H9 (cell line): ENCODE results near the gene PIP4K2B. TPM values are rescaled to one million over a fixed set of nuclear protein-coding genes. Genes with fewer than 3 reads are reported as not detected.

ENCODE experiments used
- DNase-seq: peaks from one replicate; pipeline ENCODE4 v3.0.0-alpha.2; 2017
- H2AFZ ChIP-seq: one replicate; pipeline ENCODE4 v1.6.1; 2013; ENCODE audit warnings: mild to moderate bottlenecking, low read length, control low read depth, moderate library complexity
- H2AK5ac ChIP-seq: 2 replicates; pipeline ENCODE4 v1.6.1; 2013; ENCODE audit warnings: low read length, control low read depth, mixed read lengths; ENCODE audit not compliant: insufficient read length
- H2BK120ac ChIP-seq: one replicate; pipeline ENCODE4 v1.6.1; 2013; ENCODE audit warnings: low read depth, mild to moderate bottlenecking, low read length, control low read depth, inconsistent platforms; ENCODE audit not compliant: poor library complexity, severe bottlenecking
- H2BK12ac ChIP-seq: 2 replicates; pipeline ENCODE4 v1.6.1; 2013; ENCODE audit warnings: low read length, control low read depth, mixed read lengths, low read depth; ENCODE audit not compliant: insufficient read length
- H2BK15ac ChIP-seq: 2 replicates; pipeline ENCODE4 v1.6.1; 2013; ENCODE audit warnings: low read depth, low read length, control low read depth
- H2BK20ac ChIP-seq: one replicate; pipeline ENCODE4 v1.6.1; 2013; ENCODE audit warnings: low read depth, mild to moderate bottlenecking, low read length, control low read depth, inconsistent platforms; ENCODE audit not compliant: poor library complexity, severe bottlenecking
- H2BK5ac ChIP-seq: 2 replicates; pipeline ENCODE4 v1.6.1; 2013; ENCODE audit warnings: low read length, control low read depth, mixed read lengths; ENCODE audit not compliant: insufficient read length
- H3K14ac ChIP-seq: 2 replicates; pipeline ENCODE4 v1.6.1; 2013; ENCODE audit warnings: low read length, control low read depth; ENCODE audit not compliant: insufficient read depth
- H3K18ac ChIP-seq: 2 replicates; pipeline ENCODE4 v1.6.1; 2013; ENCODE audit warnings: low read depth, mild to moderate bottlenecking, mixed read lengths, low read length, control low read depth; ENCODE audit not compliant: insufficient read length
- H3K23ac ChIP-seq: 2 replicates; pipeline ENCODE4 v1.6.1; 2013; ENCODE audit warnings: low read length, control low read depth, mixed read lengths, low read depth; ENCODE audit not compliant: insufficient read length
- H3K23me2 ChIP-seq: 2 replicates; pipeline ENCODE4 v1.6.1; 2013; ENCODE audit warnings: low read depth, mild to moderate bottlenecking, mixed read lengths, low read length, control low read depth; ENCODE audit not compliant: insufficient read length, poor library complexity, severe bottlenecking
- H3K27ac ChIP-seq: 2 replicates; pipeline ENCODE4 v1.5.1; 2013; ENCODE audit warnings: low read length, control low read depth, mixed read lengths, low read depth; ENCODE audit not compliant: insufficient read length
- H3K27me3 ChIP-seq: 2 replicates; pipeline ENCODE4 v1.6.1; 2013; ENCODE audit warnings: low read length, control low read depth, inconsistent platforms; ENCODE audit not compliant: insufficient read depth
- H3K4ac ChIP-seq: 2 replicates; pipeline ENCODE4 v1.6.1; 2013; ENCODE audit warnings: low read depth, mild to moderate bottlenecking, control low read depth, inconsistent platforms, low read length, moderate library complexity
- H3K4me1 ChIP-seq: 2 replicates; pipeline ENCODE4 v1.6.1; 2013; ENCODE audit warnings: low read length, control low read depth, inconsistent platforms; ENCODE audit not compliant: insufficient read depth
- H3K4me2 ChIP-seq: 2 replicates; pipeline ENCODE4 v1.6.1; 2013; ENCODE audit warnings: low read length, control low read depth, mixed read lengths; ENCODE audit not compliant: insufficient read length, insufficient read depth
- H3K56ac ChIP-seq: 2 replicates; pipeline ENCODE4 v1.6.1; 2013; ENCODE audit warnings: low read depth, mild to moderate bottlenecking, mixed read lengths, low read length, control low read depth; ENCODE audit not compliant: insufficient read length
- H3K79me1 ChIP-seq: 2 replicates; pipeline ENCODE4 v1.6.1; 2013; ENCODE audit warnings: low read depth, mild to moderate bottlenecking, moderate library complexity, low read length, control low read depth, inconsistent platforms; ENCODE audit not compliant: insufficient read depth, poor library complexity, severe bottlenecking
- H3K79me2 ChIP-seq: 2 replicates; pipeline ENCODE4 v1.6.1; 2013; ENCODE audit warnings: low read length, control low read depth, inconsistent platforms; ENCODE audit not compliant: insufficient read depth
- H3K9ac ChIP-seq: 2 replicates; pipeline ENCODE4 v1.6.1; 2013; ENCODE audit warnings: low read length, control low read depth, mixed read lengths; ENCODE audit not compliant: insufficient read length; ENCODE audit errors: extremely low read depth
- H3K9me3 ChIP-seq: one replicate; pipeline ENCODE4 v1.6.1; 2013; ENCODE audit warnings: low read depth, low read length, inconsistent platforms; ENCODE audit not compliant: control insufficient read depth
- H3T11ph ChIP-seq: one replicate; pipeline ENCODE4 v1.6.1; 2013; ENCODE audit warnings: mild to moderate bottlenecking, low read length, control low read depth, inconsistent platforms
- H4K20me1 ChIP-seq: one replicate; pipeline ENCODE4 v1.6.1; 2013; ENCODE audit not compliant: control insufficient read depth, insufficient read length, insufficient read depth
- H4K5ac ChIP-seq: 2 replicates; pipeline ENCODE4 v1.6.1; 2013; ENCODE audit warnings: low read depth, mild to moderate bottlenecking, mixed read lengths, low read length, control low read depth; ENCODE audit not compliant: insufficient read length
- H4K8ac ChIP-seq: replicated peaks from 2 replicates; pipeline ENCODE4 v1.6.1; 2013; ENCODE audit warnings: low read length, control low read depth, mixed read lengths, low read depth; ENCODE audit not compliant: insufficient read length
- H4K91ac ChIP-seq: 2 replicates; pipeline ENCODE4 v1.6.1; 2013; ENCODE audit warnings: low read depth, mild to moderate bottlenecking, moderate library complexity, mixed read lengths, low read length, control low read depth; ENCODE audit not compliant: insufficient read length
- H3K27ac Mint-ChIP-seq, 3 experiments: 2 replicates in 2 of 3; 3 replicates in 1 of 3; pipeline ENCODE4 v1.8.0; 2020 to 2021; ENCODE audit warnings: mixed read lengths in 3 of 3, mild to moderate bottlenecking in 1 of 3, moderate library complexity in 1 of 3
- H3K27me3 Mint-ChIP-seq: 2 replicates; pipeline ENCODE4 v1.8.0; 2021; ENCODE audit warnings: low read depth, mild to moderate bottlenecking, moderate library complexity, mixed read lengths
- H3K36me3 Mint-ChIP-seq, 3 experiments: 2 replicates in 2 of 3; 3 replicates in 1 of 3; pipeline ENCODE4 v1.8.0; 2020 to 2021; ENCODE audit warnings: low read depth in 3 of 3, mixed read lengths in 3 of 3; ENCODE audit not compliant: insufficient read depth in 1 of 3
- H3K4me1 Mint-ChIP-seq, 2 experiments: 2 replicates each; pipeline ENCODE4 v1.8.0; 2020; ENCODE audit warnings: mixed read lengths in 2 of 2
- H3K4me3 Mint-ChIP-seq, 2 experiments: 2 replicates in 1 of 2; 3 replicates in 1 of 2; pipeline ENCODE4 v1.8.0; 2020 to 2021; ENCODE audit warnings: mild to moderate bottlenecking in 2 of 2, mixed read lengths in 2 of 2, moderate library complexity in 1 of 2
- H3K9me3 Mint-ChIP-seq, 2 experiments: 2 replicates in 1 of 2; 3 replicates in 1 of 2; pipeline ENCODE4 v1.8.0; 2020; ENCODE audit warnings: mild to moderate bottlenecking in 2 of 2, mixed read lengths in 2 of 2, moderate library complexity in 1 of 2
- WGBS: extraction: QIAGEN DNeasy Blood & Tissue Kit; methylation state at CpG from one replicate; pipeline ENCODE4 v1.1.7; 2013; ENCODE audit warnings: missing lambda C conversion rate, low lambda C conversion rate, mixed read lengths; ENCODE audit not compliant: insufficient read length; ENCODE audit errors: extremely low coverage; 5-methylcytosine and 5-hydroxymethylcytosine counted together
- total RNA-seq: library from RNA; stranded (reverse); gene quantifications from 2 replicates; pipeline ENCODE4 v1.2.1, GENCODE V29; 2021
- TF ChIP-seq, protein P1 (sequence below): fragments of 200-600 bp; sonication (generic); conservative IDR thresholded peaks from 3 replicates; pipeline ENCODE4 v1.8.0; 2021; ENCODE audit warnings: antibody characterized with exemption, mild to moderate bottlenecking

Gene PIP4K2B
- total RNA-seq, 1 experiment from 2014 or later = 61.9 TPM

DNA sequence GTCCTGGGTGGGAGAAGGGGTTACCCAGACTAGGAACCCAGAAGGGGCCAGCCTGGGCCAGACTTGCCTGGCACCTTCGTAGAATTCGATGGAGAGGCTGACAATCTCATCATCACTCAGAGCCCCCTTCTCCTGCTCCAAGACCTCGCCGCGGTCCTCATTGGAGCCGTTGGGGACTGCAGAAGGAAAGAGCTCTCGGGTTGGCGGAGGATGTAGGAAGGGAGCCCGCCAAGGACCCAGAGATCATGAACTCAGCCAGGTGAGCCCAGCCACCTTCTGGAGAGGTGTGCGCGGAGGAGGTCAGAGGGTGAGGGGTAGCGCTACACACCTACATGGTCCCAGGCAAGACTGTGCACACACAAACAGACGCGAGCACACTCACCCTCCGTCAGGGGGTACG, 60.7 kb downstream of the PIP4K2B start:
- DNase-seq = no peak
- TF ChIP-seq, protein P1, sequence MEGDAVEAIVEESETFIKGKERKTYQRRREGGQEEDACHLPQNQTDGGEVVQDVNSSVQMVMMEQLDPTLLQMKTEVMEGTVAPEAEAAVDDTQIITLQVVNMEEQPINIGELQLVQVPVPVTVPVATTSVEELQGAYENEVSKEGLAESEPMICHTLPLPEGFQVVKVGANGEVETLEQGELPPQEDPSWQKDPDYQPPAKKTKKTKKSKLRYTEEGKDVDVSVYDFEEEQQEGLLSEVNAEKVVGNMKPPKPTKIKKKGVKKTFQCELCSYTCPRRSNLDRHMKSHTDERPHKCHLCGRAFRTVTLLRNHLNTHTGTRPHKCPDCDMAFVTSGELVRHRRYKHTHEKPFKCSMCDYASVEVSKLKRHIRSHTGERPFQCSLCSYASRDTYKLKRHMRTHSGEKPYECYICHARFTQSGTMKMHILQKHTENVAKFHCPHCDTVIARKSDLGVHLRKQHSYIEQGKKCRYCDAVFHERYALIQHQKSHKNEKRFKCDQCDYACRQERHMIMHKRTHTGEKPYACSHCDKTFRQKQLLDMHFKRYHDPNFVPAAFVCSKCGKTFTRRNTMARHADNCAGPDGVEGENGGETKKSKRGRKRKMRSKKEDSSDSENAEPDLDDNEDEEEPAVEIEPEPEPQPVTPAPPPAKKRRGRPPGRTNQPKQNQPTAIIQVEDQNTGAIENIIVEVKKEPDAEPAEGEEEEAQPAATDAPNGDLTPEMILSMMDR = no peak
- H3K27me3 Mint-ChIP-seq = no peaks in the 10 kb centered on the region; the same call in 1 of the 2 replicates

More for the DNA sequence above, 60.7 kb downstream of the PIP4K2B start:
- Histone ChIP-seq H4K20me1 (no peaks in the 10 kb centered on the region), H2BK120ac (no peak overlapping the region), H2BK20ac (no peak overlapping the region), H2BK5ac (no peak overlapping the region), H3K23me2 (peaks cover 4% of the 10 kb centered on the region), H3K23ac (no peak overlapping the region), H4K5ac (no peak overlapping the region), H2BK15ac (no peak overlapping the region), H3K56ac (no peak overlapping the region), H3K18ac (no peak overlapping the region), H3K27me3 (no peaks in the 10 kb centered on the region), H2AK5ac (no peak overlapping the region), H3K9ac (no peak overlapping the region), H2BK12ac (no peak overlapping the region), H3K79me1 (peaks cover 13% of the 10 kb centered on the region), H3K79me2 (peaks cover 33% of the 10 kb centered on the region; the same call in 1 of the 2 replicates), H4K91ac (no peak overlapping the region), H3K4me1 (no peaks in the 10 kb centered on the region; the same call in 1 of the 2 replicates), H3K14ac (no peak overlapping the region), H3T11ph (no peak overlapping the region), H3K9me3 (no peaks in the 10 kb centered on the region), H4K8ac (no peak overlapping the region), H3K27ac (no peak overlapping the region), H3K4me2 (no peak overlapping the region), H3K4ac (no peak overlapping the region), H2AFZ (no peak overlapping the region)
- H3K36me3 Mint-ChIP-seq = peaks cover 31 to 63% (median 58%) of the 10 kb centered on the region in 3 experiments; a peak in 6 of 7 replicates
- no CpG with 5 or more reads among the region's 16 CpGs for WGBS
- H3K4me3 Mint-ChIP-seq = no peak overlapping the region
- no peaks in the 10 kb centered on the region; a peak in 1 of 5 replicates for H3K9me3 Mint-ChIP-seq
- peaks cover 24 to 40% of the 10 kb centered on the region in 2 experiments for H3K4me1 Mint-ChIP-seq
- H3K27ac Mint-ChIP-seq = no peak overlapping the region
